Muscle of back (tissue), 13 donors: ENCODE data around the gene EIF3I. TPM values are rescaled to one million over a fixed set of nuclear protein-coding genes. Genes with fewer than 3 reads are reported as not detected.

Experiments used
- DNase-seq, 3 donors: peaks; one replicate each; pipeline versions ENCODE4 v3.0.0 to v3.0.0-alpha.2; 2013
- long read RNA-seq, 9 donors: transcript quantifications; one replicate each; lab custom pipeline, GENCODE V29; 2026
- polyA plus RNA-seq, 10 donors: library from polyadenylated mRNA; unstranded; fragments of 120-200 nt; gene quantifications; one replicate each; pipeline ENCODE4 v1.2.1, GENCODE V29; 2013; ENCODE audit not compliant: insufficient read length in 10 of 10

Gene EIF3I
- 100 to 1,000 TPM; 146 to 185 (median 164) TPM for polyA plus RNA-seq
- long read RNA-seq, donor 1, transcript EIF3I-202 (11 exons, 1,458 nt): major isoform, 25 of 42 reads
- long read RNA-seq, donor 1, partial matches to known transcripts: 17 of 42 reads
- long read RNA-seq, donor 1, other reads (novel, unspliced or antisense): 0 of 42 reads
- long read RNA-seq, donor 2, transcript EIF3I-202 (11 exons, 1,458 nt): major isoform, 19 of 44 reads
- long read RNA-seq, donor 2, partial matches to known transcripts: 25 of 44 reads
- long read RNA-seq, donor 2, other reads (novel, unspliced or antisense): 0 of 44 reads
- long read RNA-seq, donor 3: 0 reads
- long read RNA-seq, donor 4, transcript EIF3I-202 (11 exons, 1,458 nt): major isoform, 30 of 35 reads
- long read RNA-seq, donor 4, partial matches to known transcripts: 5 of 35 reads
- long read RNA-seq, donor 4, other reads (novel, unspliced or antisense): 0 of 35 reads
- long read RNA-seq, donor 5, transcript EIF3I-202 (11 exons, 1,458 nt): major isoform, 56 of 100 reads
- long read RNA-seq, donor 5, partial matches to known transcripts: 43 of 100 reads
- long read RNA-seq, donor 5, other reads (novel, unspliced or antisense): 0 of 100 reads
- long read RNA-seq, donor 6, transcript EIF3I-202 (11 exons, 1,458 nt): major isoform, 50 of 67 reads
- long read RNA-seq, donor 6, partial matches to known transcripts: 17 of 67 reads
- long read RNA-seq, donor 6, other reads (novel, unspliced or antisense): 0 of 67 reads
- long read RNA-seq, donor 7, transcript EIF3I-202 (11 exons, 1,458 nt): major isoform, 35 of 50 reads
- long read RNA-seq, donor 7, partial matches to known transcripts: 15 of 50 reads
- long read RNA-seq, donor 7, other reads (novel, unspliced or antisense): 0 of 50 reads
- long read RNA-seq, donor 8, transcript EIF3I-202 (11 exons, 1,458 nt): major isoform, 22 of 35 reads
- long read RNA-seq, donor 8, partial matches to known transcripts: 13 of 35 reads
- long read RNA-seq, donor 8, other reads (novel, unspliced or antisense): 0 of 35 reads
- long read RNA-seq, donor 9, partial matches to known transcripts: 0 of 4 reads
- long read RNA-seq, donor 9, other reads (novel, unspliced or antisense): 0 of 4 reads

DNA sequence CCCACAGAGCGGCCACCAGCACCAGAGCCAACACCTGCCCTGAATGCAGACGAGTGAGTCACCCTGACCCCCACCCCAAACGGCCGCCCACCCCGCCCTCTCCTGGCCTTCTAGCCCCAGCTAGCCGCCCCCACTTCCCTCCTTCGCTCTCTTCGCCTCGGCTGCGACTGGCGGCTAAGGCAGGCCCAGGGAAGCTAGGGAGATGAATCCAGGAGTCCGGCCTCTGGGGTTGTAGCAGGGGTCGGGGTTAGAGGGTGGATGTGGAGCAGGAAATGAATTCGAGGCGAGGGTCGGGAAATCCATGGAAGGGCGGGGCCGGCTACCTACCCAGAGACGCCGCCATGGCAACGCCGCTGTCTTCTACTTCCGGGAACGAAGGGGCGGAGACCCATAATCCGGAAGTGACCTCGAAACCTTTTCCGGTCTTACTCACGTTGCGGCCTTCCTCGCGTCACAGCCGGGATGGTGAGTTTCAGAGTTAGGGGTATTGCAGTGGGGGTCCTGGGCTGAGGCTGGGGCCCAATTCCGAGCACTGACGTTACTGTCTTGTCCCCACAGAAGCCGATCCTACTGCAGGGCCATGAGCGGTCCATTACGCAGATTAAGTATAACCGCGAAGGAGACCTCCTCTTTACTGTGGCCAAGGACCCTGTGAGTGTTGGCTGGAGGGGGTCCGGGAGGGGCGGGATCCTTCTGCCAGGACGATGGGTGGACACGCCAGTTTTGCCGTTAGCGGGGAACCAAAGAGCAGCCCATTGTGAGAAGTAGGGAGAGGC is at the start of gene EIF3I, which contains the start of gene TMEM234:
Gene EIF3I, plus strand, starts transcription at position 428 of the 776 bp plus-strand sequence. Its CDS starts 35 bp downstream, at position 463.
Gene TMEM234, minus strand, starts transcription at position 374 of the 776 bp plus-strand sequence. Its CDS starts 31 bp downstream, at position 343.
- peak; percentile 92 to 97 (median 96) for DNase-seq

DNA sequence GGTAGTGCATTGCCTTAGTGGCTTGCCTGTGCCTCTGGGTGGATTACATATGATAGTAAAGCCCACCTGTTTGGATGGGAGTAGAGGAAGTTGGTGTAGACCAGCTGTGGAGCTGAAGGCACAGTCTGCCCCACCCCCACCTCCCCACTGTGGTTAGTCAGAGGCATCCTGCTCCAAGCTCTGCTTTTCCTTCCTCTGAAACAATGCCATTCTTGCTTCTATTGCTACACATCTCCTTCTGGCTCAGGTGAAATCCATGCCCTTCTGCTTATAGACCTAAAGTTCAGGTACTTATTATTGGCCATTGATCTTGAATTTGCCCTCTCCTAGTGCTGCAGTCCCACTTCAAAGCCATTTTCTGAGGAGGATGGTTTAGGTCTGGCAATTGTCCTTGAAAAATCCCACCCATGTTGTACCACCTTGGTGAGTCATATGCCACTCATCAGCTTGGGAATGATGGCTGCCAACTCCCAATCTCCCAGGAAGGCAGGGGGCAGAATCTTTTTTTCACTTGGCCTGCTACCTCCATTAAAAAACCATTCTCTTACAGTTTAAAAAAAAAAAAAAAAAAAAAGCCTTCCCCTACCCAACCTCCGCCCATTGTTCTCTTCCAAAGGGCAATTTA is 49.5 kb upstream of the EIF3I start:
- no peak for DNase-seq

DNA sequence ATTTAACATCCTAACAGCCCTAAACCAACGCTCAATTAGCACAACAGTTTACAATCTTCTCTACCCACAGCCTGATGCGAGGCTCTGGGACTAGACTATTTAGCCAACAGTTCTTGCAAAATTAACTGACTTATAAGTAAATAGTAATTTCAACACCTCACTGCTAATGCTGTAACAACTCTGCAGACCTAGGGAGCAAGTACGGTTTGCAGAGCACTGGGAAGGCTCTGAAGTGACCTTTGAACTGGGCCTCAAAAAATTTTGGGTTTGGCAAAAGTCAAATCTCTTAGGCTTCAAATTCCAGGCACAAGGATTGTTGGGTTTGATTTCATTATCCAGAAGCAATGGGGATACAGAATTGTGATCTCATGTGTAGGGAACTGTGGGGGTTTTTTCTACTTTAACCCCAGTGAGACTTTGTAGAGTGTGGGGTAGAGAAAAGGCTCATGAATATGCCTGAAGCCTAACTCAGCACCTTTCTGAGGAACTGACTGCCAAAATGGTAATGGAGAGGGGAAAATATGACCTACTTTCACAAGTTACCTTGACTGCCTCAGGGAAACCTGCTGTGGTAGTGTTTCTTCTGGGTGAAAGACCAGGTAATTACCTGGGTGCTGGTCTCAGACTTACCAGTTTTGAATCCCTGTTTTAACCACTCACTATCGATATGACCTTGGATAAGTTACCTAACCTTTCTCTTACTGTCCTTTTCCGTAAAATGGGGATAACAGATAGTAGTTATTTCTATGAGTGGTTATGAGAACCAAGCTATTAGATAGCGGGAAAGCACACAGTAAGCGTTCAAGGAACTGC is 43.6 kb upstream of the EIF3I start:
- DNase-seq: no peak

DNA sequence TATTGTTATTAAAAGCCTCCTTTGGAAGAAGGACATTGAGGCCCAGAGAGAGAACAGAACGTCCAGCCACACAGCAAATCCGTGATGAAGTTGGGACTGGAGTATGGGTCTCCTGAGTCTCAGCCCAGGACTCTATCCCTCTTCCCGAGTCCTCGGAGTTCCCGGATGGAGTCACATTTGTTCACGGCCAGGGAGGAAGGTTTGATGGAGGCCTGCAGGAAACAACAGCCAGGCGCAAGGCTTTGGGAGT is 43.1 kb upstream of the EIF3I start:
- DNase-seq: no peak

DNA sequence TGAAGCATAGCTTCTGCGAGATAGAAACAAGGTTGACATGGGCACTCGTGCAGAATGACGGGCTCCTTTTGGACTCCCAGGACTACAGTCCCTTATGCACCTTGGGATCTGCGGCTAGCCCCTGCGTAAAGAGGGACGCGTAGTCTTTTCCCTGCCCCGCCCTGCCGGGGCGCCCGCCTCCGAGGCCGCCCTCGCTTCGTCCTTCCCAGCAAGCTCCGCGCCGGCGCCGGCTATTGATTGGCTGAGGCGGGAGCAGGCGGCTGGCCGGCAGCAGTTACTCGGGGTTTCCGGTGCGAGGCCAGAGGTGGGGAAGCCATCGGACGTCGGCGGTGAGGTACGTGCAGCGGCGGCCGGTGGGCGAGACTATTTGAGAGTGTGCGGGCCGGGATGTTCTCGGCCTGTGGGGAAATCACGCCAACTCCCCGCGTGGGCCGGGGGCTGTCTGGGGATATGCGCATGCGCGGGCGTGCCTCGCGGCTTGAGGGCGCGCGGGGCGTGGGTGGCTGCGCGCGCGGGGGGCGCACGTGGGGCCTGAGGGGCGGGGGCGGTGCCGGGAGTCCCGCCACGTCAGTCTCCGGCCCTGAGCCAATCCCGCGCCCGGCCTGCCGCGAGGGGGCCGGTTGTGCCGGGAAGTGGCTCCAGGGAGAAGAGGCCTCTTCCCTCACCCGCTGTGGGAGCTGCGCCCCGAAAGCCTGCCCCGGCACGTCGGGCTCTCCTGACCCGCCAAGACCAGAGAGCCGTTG is 42.6 kb upstream of the EIF3I start, which contains the start of gene TXLNA:
Gene TXLNA, plus strand, starts transcription at position 233 of the 743 bp plus-strand sequence. CDS start 671 bp downstream, outside the sequence.
- peak; percentile 93 to 99 (median 96) for DNase-seq

DNA sequence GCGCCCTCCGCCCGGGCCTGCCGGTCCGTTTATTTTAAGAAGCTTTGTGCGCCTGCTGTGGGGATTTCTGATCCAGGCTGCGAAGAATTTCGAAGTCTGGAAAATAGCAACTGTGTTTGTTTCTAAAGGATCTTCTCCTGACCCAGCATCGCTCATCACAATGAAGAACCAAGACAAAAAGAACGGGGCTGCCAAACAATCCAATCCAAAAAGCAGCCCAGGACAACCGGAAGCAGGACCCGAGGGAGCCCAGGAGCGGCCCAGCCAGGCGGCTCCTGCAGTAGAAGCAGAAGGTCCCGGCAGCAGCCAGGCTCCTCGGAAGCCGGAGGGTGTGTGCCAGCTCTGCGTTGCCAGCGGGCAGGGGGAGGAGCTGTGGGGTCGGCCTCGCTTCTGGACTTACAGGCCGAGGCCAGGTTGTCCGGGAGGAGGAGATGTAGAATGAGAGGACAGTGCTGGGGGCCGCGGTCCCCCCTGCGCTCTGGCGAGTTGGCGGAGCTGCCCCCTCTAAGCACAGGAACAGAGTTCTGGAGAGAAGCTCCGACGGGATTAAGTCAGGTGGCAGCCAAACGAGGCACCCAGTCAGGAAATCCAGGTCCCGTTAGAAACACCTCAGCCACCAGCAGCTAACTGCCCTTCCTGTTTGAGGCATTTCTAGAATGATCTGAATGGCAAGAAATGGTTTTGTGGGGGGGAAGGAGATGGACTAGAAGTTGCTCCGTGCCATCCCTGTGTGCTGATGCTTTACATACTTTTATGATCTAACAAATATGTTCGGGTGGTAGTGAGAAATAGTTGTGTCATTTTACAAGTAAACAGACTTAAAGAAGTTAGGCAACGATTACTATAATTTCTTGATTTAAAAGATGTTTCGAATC is 41.8 kb upstream of the EIF3I start:
- DNase-seq: peak in 1 of 3 donors; percentile 59

DNA sequence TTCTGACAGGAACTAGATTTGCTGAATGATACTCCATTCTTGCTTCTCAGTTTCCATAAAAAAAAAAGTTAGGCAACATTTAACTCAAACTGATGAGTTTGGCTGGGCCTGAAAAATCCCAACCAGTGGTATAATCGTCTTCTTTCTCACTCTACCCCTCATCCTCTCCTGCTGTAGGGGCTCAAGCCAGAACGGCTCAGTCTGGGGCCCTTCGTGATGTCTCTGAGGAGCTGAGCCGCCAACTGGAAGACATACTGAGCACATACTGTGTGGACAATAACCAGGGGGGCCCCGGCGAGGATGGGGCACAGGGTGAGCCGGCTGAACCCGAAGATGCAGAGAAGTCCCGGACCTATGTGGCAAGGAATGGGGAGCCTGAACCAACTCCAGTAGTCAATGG is 41.1 kb upstream of the EIF3I start:
- no peak for DNase-seq

DNA sequence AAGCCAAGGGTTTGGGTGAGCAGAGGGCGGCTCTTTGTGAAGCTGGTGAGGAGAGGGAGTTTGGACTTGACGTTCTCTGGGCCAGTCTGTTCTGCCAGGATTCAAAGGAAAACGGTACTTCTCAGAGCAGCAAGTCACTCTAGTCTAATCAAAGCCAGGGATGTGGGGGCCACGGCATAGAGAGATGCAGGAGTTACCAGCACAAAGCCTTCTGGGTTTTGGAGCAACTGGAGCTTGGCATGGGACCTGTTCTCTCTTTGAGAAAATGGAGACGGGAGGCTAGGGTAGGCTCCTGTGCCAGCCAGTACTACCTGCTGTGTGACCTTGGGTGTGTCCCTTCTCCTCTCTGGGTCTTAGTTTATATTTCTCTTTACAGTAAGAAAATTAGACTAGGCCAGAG is 40.6 kb upstream of the EIF3I start:
- DNase-seq: no peak

DNA sequence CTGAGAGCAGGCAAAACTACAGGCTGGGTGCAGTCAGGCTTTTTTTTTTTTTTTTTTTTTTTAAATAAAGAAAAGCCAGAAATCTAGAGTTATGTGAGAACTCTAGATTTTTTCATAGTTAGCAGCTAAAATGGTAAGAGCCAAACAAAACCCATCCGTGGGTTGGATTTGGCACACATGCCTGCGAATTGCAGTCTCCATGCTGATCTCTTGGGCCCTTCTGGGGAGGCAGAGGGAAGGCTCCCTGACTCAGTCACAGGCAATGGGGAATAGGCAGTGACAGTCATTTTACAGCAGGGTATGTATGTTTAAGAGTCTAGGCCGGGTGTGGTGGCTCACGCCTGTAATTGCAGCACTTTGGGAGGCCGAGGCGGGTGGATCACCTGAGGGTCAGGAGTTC is 40.1 kb upstream of the EIF3I start:
- DNase-seq: no peak

DNA sequence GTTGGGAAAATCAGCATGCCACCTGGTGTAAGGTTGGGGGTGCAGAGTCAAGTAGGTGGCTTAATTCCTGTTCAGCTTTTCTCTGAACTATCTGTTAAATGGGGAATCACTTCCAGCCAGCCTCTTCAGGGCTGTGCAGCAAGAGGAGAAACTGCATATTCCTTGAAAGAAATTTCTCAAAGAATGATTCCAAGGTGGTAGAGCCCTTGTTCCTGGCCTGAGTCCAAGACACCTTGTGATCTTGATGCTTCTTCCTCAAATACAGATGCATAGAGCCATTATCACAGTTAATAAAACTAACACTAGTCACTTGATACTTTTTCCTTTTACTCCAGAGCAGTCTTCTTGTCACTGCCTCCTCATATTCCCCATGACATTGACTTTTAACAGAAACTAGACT is 37.6 kb upstream of the EIF3I start:
- no peak for DNase-seq

DNA sequence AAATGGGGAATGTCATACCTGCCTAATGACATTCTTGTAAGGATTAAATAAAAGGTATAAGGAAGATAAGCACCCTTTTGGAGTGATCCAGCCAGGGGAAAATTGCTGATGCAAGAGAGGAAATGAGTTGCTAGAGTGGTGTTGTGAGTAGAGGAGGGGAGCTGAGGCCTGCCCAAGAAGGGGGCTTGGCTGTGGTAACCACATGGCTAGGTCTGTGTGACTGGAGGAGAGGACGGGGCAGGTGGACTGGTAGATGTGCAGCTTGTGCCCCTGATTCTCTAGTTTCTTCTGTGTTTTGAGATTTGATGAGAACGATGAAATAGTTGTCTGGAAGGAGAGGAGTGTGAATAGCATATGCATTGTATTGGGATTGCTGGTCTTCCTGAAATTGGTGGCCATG is 36.1 kb upstream of the EIF3I start:
- DNase-seq: no peak

DNA sequence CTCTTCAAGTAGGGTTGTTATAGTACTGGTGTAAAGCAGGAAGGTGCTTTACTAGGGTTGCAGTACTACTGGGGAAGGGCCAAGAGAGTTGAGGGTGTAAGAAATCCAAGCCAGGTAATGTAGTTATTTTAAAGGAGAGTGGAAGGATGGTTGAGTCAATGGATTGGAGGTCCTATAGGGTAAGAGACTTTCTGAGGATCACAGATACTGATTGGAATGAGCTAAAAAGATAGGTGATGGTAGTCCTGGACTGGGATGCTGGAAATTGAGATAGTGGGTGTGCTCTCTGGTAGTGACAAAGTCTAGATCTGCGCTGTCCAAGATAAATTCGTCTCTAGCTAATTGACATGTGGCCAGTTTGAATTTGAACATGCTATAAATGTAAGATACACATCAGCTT is 35.7 kb upstream of the EIF3I start:
- no peak for DNase-seq

DNA sequence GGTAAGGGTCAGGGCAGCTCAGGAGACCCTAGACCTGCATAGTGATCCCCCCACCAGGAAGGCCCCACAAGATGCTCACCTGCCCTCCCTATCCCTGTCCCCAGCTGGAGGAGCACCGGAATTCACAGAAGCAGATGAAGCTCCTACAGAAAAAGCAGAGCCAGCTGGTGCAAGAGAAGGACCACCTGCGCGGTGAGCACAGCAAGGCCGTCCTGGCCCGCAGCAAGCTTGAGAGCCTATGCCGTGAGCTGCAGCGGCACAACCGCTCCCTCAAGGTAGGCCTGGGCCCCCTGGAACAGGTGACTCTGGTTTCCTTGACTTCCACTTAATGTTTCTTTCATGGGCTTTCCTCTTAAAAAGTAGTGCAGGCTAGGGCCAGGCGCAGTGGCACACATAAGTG is 34.4 kb upstream of the EIF3I start:
- DNase-seq: no peak

DNA sequence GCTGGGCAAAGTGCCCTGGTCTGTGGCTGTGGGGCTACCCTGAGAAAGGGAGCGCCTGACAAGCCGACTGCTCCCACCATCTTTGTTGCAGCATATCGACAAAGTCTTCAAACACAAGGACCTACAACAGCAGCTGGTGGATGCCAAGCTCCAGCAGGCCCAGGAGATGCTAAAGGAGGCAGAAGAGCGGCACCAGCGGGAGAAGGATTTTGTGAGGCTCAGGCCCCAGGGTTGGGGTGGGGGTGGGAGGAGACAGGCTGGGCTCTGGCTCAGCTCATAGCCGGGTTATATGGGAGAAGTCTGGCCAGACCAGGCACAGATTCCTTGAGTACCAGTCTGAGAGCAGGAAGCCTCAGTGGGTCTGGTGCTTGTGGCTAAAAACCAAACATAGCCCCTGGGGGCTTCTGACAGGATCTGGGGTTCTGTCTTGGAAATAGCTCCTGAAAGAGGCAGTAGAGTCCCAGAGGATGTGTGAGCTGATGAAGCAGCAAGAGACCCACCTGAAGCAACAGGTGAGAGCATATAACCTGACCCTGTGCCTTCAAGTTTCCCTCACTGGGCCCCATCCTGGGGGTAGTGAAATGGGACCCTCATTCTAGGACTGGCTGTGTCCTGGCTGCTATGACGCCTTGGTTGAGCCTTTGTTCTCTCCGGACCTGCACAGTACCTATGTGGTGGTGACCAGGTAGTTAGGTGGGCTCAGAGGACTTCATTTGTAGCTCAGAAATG is 29.8 kb upstream of the EIF3I start:
- DNase-seq: no peak

DNA sequence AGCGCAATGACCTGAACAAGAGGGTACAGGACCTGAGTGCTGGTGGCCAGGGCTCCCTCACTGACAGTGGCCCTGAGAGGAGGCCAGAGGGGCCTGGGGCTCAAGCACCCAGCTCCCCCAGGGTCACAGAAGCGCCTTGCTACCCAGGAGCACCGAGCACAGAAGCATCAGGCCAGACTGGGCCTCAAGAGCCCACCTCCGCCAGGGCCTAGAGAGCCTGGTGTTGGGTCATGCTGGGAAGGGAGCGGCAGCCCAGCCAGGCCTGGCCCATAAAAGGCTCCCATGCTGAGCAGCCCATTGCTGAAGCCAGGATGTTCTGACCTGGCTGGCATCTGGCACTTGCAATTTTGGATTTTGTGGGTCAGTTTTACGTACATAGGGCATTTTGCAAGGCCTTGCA is 27.2 kb upstream of the EIF3I start:
- DNase-seq: no peak

DNA sequence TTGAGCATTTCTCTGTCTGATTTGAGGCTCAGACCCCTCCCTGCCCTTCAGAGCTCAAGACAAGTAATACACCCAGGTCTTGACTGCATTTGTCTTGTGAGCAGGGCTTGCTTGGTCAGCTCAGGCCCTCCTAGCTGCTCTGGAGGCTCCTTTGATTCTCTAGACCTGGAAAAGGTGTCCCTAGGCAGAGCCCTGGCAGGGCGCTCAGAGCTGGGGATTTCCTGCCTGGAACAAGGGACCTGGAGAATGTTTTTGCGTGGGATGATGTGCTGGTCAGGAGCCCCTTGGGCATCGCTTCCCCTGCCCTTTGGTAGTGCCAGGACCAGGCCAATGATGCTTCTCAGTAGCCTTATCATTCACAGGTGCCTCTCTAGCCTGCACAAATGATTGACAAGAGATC is 26.7 kb upstream of the EIF3I start:
- DNase-seq: no peak

DNA sequence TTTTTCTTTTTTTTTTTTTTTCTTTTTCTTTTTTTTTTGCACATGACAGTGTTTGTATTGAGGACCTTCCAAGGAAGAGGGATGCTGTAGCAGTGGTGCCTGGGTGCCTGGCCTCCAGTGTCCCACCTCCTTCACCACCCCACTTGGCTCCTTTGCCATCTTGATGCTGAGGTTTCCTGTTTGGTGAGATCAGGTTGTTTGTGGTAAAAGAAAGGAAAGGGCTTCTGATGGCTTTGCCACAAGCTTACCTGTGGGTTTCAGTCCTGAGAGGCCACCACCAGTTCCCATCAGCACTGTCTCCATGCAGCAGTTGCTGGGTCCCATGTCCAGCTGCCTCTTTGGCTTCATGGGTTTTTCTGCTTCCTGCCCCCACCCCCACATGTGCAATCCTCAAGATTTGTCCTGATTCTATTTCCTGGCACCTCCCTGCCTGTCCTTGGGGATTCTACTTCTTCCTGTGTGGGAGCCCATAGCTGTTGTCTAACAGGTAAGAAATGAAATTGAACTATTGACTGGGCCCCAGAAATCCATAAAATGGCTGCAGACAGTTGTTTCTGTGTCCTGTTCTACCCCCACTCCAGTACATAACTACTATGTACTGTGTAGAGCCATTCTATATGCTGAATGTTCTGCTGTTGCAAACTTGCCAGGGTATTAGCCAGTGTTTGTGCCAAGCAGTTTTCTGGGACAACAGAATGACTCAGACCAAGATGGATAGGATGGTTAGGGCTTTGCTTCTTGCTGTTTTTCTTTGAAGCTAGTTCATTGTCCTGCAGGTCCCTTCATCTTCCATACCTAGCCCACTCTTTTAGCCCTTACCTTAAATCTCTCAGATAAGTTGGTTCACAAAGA is 26.0 kb upstream of the EIF3I start:
- DNase-seq: no peak
